Fibroblast of the aortic adventitia (primary cell): ENCODE data around the gene BBS9. TPM values are rescaled to one million over a fixed set of nuclear protein-coding genes. Genes with fewer than 3 reads are reported as not detected.

Experiments
- DNase-seq: peaks from one replicate; pipeline ENCODE4 v3.0.0-alpha.2; 2010; ENCODE audit warnings: low read depth
- H3K4me3 ChIP-seq: 2 replicates; pipeline ENCODE4 v1.5.1; 2011; ENCODE audit warnings: low read depth, mild to moderate bottlenecking, control low read depth, low read length, moderate library complexity
- total RNA-seq: library from RNA; depleted of rRNA; stranded (reverse); fragments of >200 nt; gene quantifications from 2 replicates; pipeline ENCODE4 v1.2.3, GENCODE V29; 2012; ENCODE audit warnings: low replicate concordance
- TF ChIP-seq, protein P1 (sequence below): IDR thresholded peaks from 2 replicates; pipeline ENCODE4 v1.5.1; 2011; ENCODE audit warnings: mild to moderate bottlenecking, low read length, control low read depth, inconsistent platforms; ENCODE audit not compliant: insufficient read depth

The BBS9 gene
- 26.8 and 31.1 TPM in 2 replicates for total RNA-seq

GRCh38 chr7:33128990-33129805 is at the start of gene BBS9:
BBS9 (plus strand) TSS chr7:33129564; CDS start chr7:33146253, 16,689 bp downstream.
- H3K4me3 ChIP-seq: peak within 1 kb of the TSS; percentile 91
- TF ChIP-seq, protein P1, sequence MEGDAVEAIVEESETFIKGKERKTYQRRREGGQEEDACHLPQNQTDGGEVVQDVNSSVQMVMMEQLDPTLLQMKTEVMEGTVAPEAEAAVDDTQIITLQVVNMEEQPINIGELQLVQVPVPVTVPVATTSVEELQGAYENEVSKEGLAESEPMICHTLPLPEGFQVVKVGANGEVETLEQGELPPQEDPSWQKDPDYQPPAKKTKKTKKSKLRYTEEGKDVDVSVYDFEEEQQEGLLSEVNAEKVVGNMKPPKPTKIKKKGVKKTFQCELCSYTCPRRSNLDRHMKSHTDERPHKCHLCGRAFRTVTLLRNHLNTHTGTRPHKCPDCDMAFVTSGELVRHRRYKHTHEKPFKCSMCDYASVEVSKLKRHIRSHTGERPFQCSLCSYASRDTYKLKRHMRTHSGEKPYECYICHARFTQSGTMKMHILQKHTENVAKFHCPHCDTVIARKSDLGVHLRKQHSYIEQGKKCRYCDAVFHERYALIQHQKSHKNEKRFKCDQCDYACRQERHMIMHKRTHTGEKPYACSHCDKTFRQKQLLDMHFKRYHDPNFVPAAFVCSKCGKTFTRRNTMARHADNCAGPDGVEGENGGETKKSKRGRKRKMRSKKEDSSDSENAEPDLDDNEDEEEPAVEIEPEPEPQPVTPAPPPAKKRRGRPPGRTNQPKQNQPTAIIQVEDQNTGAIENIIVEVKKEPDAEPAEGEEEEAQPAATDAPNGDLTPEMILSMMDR: peak; percentile 28
- peak; percentile 91 for DNase-seq

- DNase-seq: no peak
- no peak overlapping the region for H3K4me3 ChIP-seq
- TF ChIP-seq, protein P1: no peak
Measured at GRCh38 chr7:33079763-33080690, 49.3 kb upstream of the BBS9 start.

DNA sequence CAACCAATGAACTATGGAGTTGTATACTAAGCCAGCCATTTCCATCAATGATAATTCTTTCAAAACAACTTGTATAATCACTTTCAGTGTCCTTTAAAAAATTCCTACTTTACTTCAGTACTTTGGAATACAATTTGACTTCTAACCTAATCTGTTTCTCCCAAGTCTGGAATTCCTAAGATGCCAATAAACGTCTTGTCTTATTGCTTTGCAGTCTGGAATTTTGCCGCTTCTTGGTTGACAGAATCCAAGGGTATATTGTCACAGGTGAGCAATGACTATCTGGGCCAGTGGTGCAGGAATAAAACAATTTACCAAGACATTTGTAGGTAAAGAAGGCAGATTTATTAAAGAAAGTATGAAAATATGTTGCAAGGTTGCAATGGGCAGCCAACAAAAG is 42.0 kb upstream of the BBS9 start:
- TF ChIP-seq, protein P1: no peak
- no peak for DNase-seq
- H3K4me3 ChIP-seq: no peak overlapping the region

DNA sequence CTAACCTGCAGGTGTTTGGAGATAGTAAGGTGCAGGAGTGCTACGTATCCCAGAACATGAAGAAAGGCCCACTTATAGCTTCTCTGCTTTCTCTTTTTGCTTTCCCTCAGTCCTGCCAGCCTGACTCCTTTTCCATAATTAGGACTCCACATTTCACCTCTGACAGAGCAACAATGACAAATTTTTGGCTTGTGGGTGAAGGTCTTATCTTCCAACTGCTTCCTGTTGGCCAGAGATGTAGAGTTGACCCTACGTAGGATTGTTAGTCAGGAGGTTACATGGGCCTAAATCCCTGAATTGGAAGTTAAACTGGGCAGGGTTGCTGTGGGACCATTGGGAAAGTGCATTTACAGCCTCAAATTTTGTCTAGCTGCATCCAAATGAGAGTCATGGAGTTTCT is 41.5 kb upstream of the BBS9 start:
- H3K4me3 ChIP-seq: no peak overlapping the region
- TF ChIP-seq, protein P1: no peak
- peak; percentile 77 for DNase-seq

GRCh38 chr7:33089142-33089541 is 40.2 kb upstream of the BBS9 start:
- TF ChIP-seq, protein P1: no peak
- no peak for DNase-seq
- H3K4me3 ChIP-seq: no peak overlapping the region

DNA sequence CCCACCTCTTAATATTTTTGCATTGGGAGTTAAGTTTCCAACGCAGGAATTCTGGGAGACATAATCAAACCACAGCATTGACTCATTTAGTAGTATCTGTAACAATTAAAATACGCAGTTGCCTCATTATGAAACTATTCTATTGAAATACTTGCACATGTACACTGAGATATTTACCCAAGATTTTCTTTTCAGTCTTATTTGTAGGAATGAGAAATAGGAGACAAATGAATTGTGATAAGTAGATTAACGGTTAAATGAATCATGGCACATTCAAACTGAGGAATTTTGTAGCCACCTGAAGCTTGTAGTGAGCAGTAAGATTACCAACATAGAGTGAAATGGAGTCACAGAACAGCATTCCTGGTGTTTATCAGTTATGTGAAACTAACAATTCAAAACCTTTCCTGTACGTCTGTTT is 38.2 kb upstream of the BBS9 start:
- no peak overlapping the region for H3K4me3 ChIP-seq
- TF ChIP-seq, protein P1: no peak
- peak; percentile 56 for DNase-seq
